ENCODE measurements around the gene CPTP. TPM values are rescaled to one million over a fixed set of nuclear protein-coding genes. Genes with fewer than 3 reads are reported as not detected.

CPTP gene
- total RNA-seq, 1 donor from 2014 or later, result 99.2 TPM

DNA sequence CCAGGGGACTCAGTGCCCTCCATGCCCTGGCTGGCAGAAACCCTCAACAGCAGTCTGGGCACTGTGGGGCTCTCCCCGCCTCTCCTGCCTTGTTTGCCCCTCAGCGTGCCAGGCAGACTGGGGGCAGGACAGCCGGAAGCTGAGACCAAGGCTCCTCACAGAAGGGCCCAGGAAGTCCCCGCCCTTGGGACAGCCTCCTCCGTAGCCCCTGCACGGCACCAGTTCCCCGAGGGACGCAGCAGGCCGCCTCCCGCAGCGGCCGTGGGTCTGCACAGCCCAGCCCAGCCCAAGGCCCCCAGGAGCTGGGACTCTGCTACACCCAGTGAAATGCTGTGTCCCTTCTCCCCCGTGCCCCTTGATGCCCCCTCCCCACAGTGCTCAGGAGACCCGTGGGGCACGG lies 3.7 kb downstream of the CPTP start:
- TF ChIP-seq, protein P1, sequence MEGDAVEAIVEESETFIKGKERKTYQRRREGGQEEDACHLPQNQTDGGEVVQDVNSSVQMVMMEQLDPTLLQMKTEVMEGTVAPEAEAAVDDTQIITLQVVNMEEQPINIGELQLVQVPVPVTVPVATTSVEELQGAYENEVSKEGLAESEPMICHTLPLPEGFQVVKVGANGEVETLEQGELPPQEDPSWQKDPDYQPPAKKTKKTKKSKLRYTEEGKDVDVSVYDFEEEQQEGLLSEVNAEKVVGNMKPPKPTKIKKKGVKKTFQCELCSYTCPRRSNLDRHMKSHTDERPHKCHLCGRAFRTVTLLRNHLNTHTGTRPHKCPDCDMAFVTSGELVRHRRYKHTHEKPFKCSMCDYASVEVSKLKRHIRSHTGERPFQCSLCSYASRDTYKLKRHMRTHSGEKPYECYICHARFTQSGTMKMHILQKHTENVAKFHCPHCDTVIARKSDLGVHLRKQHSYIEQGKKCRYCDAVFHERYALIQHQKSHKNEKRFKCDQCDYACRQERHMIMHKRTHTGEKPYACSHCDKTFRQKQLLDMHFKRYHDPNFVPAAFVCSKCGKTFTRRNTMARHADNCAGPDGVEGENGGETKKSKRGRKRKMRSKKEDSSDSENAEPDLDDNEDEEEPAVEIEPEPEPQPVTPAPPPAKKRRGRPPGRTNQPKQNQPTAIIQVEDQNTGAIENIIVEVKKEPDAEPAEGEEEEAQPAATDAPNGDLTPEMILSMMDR (IDR thresholded peaks at IDR 0.05; ENCODE audit: borderline replicate concordance), result no peak
- Histone ChIP-seq H3K4me3 (no peak overlapping the region), H3K27ac (replicated peaks) (no peak overlapping the region), H3K36me3 (peaks cover 30% of the 10 kb centered on the region), H3K27me3 (ENCODE audit: low read depth) (no peaks in the 10 kb centered on the region), H3K4me1 (peaks cover 72% of the 10 kb centered on the region), H3K9me3 (replicated peaks) (no peaks in the 10 kb centered on the region)
- intact Hi-C loops (cut with micrococcal nuclease), result no loop called here
- DNase-seq, result no peak

DNA sequence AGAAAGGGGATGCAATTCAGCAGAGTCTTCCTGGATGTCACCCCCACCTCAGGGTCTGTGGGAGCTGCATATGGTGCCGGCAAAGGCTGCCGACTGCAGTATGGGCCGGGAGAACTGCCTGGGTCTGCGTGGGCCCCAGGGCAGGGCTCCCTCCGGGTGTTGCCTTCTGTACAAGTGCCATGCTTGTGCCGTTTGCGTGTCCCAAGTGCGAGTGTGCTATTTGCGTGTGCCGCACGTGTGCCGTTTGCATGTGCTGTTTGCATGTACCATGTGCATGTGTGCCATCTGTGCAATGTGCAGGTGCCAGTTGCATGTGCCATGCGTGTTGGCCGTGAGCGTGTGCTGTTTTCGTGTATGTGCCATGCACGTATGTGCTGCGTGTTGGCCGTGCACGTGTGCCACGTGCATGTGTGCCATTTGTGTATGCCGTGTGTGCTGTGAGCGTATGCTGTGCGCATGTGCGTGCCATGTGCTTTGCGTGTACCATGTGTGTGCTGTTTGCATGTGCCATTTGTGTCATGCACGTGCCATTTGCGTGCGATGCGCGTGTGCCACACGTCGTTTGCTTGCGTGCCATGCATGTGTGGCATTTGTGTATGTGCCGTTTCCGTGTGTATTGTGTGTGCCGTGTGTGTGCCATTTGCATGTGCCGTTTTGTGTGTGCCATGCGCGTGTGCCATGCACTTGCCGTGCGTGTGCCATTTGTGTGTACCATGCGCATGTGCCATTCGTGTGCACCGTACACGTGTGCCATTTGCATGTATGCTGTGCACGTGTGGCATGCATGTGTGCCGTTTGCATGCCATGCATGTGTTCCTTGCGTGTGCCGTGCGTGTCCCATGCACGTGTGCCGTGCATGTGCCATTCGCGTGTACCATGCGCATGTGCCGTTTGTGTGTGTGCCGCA lies 5.0 kb downstream of the CPTP start:
- H3K9me3 ChIP-seq (replicated peaks), result no peaks in the 10 kb centered on the region
- DNase-seq, result no peak
- H3K27me3 ChIP-seq (ENCODE audit: low read depth), result no peaks in the 10 kb centered on the region
- no peak overlapping the region for H3K4me3 ChIP-seq
- TF ChIP-seq, protein P1 (IDR thresholded peaks at IDR 0.05; ENCODE audit: borderline replicate concordance), result no peak
- intact Hi-C loops (cut with micrococcal nuclease), result no loop called here
- no peak overlapping the region for H3K27ac ChIP-seq (replicated peaks)
- peaks cover 30% of the 10 kb centered on the region for H3K36me3 ChIP-seq
- H3K4me1 ChIP-seq, result peaks cover 63% of the 10 kb centered on the region

DNA sequence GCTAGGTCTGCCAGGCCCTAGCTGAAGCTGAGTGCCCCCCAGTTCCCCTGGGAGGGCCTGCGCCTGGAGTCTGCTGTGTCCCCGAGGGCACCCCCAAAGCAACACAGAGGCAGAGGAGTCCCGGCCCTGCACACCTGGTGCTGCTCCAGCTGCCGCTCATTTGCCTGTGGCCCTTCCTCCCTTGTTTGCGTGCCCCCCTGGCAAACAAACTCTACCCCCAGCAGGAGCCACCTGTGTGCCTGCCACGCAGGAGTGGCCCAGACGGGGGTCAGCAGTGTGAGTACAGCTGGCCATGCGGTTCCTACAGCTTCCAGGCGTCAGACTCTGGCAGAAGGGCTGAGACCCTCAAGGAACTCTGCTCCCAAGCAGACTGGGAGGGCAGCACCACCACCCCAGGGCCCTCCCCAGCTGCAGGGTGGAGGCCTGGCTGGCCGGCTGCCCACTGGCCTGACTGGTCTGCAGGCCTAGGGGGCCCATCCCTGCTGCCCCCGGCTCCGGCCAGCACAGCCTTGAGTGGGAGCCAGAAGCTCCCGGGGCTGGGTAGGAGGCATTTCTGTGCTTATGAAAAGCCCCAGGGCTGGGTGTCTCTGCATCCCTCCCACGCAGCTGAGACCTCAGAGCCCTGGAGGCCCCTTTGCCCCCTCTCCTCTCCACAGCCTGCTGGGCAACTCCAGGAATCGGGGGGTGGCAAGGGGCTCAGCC lies 5.9 kb downstream of the CPTP start:
- H3K36me3 ChIP-seq, result peaks cover 32% of the 10 kb centered on the region
- H3K27ac ChIP-seq (replicated peaks), result peak overlapping the region; percentile 6
- no peak for DNase-seq
- H3K9me3 ChIP-seq (replicated peaks), result no peaks in the 10 kb centered on the region
- intact Hi-C loops (cut with micrococcal nuclease), result no loop called here
- H3K4me1 ChIP-seq, result peaks cover 54% of the 10 kb centered on the region
- TF ChIP-seq, protein P1 (IDR thresholded peaks at IDR 0.05; ENCODE audit: borderline replicate concordance), result no peak
- H3K4me3 ChIP-seq, result no peak overlapping the region
- H3K27me3 ChIP-seq (ENCODE audit: low read depth), result no peaks in the 10 kb centered on the region

DNA sequence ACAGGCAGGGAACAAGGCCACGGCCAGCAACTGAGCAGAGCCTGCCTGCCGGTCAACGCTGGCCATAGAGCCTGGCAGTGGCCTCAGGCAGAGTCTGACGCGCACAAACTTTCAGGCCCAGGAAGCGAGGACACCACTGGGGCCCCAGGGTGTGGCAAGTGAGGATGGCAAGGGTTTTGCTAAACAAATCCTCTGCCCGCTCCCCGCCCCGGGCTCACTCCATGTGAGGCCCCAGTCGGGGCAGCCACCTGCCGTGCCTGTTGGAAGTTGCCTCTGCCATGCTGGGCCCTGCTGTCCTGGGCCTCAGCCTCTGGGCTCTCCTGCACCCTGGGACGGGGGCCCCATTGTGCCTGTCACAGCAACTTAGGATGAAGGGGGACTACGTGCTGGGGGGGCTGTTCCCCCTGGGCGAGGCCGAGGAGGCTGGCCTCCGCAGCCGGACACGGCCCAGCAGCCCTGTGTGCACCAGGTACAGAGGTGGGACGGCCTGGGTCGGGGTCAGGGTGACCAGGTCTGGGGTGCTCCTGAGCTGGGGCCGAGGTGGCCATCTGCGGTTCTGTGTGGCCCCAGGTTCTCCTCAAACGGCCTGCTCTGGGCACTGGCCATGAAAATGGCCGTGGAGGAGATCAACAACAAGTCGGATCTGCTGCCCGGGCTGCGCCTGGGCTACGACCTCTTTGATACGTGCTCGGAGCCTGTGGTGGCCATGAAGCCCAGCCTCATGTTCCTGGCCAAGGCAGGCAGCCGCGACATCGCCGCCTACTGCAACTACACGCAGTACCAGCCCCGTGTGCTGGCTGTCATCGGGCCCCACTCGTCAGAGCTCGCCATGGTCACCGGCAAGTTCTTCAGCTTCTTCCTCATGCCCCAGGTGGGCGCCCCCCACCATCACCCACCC lies 6.7 kb downstream of the CPTP start, which contains the start of gene TAS1R3:
Gene TAS1R3 (plus strand): TSS at position 213 of the 898 bp plus-strand sequence. CDS start 66 bp downstream, at position 279.
- H3K36me3 ChIP-seq, result peaks cover 34% of the 10 kb centered on the region
- intact Hi-C loops (cut with micrococcal nuclease), result no loop called here

More for the DNA sequence above, 6.7 kb downstream of the CPTP start, which contains the start of gene TAS1R3:
- Histone ChIP-seq H3K27me3 (ENCODE audit: low read depth) (no peaks in the 10 kb centered on the region), H3K9me3 (replicated peaks) (no peaks in the 10 kb centered on the region), H3K4me1 (peaks cover 46% of the 10 kb centered on the region), H3K4me3 (no peak within 1 kb of the TSS), H3K27ac (replicated peaks) (peak within 1 kb of the TSS; percentile 6)
- no peak for DNase-seq
- TF ChIP-seq, protein P1 (IDR thresholded peaks at IDR 0.05; ENCODE audit: borderline replicate concordance), result no peak

Measured in left ventricle myocardium inferior (tissue), 1 donor.